ENCODE results near the gene HCFC1R1. TPM values are rescaled to one million over a fixed set of nuclear protein-coding genes. Genes with fewer than 3 reads are reported as not detected.
A peak's percentile ranks its signal among the peaks of the same experiment; 100 is the strongest.

Gene HCFC1R1
- total and polyA plus RNA-seq, 12 donors = 29.7 to 609 (median 63.5) TPM

DNA sequence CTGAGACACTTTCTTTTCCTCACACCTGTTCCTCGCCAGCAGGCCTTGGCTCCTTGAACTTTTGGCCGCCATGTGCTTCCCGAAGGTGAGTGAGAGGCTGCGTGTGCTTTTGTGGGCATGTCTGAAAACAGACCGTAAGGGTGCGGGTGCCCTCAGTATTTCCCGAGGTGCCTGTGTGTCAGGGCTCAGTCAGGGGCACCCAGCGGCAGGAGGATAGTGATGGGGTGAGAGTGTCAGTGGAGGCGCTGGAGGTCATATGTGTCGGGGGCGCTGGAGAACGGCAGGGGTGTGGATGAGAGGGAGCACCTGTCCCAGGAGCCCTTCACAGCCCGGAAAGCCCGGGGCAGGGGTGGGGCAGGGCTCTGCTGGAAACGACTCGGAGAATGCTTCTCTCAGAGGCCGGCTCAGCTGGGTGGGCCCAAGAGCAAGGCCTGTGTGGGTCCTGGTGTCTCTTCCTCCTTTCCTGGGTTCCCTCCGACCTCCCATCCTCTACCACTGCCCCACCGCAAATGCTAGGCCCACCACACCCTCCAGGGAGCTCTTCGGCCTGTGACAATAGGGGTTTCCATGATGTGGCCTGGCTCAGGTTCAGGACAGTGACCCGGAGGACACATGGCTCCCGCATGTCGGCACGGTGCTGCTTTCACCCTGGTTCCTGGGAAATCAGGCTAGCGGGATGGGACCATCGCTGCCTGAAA is 42.1 kb upstream of the HCFC1R1 start:
- peak overlapping the region in 1 of 5 donors; percentile 4 for H3K27ac ChIP-seq
- WGBS, 4 donors = 77 to 82% (median 80%) methylated on average over 19 to 26 of the region's 26 CpGs
- H3K36me3 ChIP-seq (replicated peaks in 1 of 2) = no peaks in the 10 kb centered on the region
- no peaks in the 10 kb centered on the region for H3K27me3 ChIP-seq
- TF ChIP-seq, protein P1, sequence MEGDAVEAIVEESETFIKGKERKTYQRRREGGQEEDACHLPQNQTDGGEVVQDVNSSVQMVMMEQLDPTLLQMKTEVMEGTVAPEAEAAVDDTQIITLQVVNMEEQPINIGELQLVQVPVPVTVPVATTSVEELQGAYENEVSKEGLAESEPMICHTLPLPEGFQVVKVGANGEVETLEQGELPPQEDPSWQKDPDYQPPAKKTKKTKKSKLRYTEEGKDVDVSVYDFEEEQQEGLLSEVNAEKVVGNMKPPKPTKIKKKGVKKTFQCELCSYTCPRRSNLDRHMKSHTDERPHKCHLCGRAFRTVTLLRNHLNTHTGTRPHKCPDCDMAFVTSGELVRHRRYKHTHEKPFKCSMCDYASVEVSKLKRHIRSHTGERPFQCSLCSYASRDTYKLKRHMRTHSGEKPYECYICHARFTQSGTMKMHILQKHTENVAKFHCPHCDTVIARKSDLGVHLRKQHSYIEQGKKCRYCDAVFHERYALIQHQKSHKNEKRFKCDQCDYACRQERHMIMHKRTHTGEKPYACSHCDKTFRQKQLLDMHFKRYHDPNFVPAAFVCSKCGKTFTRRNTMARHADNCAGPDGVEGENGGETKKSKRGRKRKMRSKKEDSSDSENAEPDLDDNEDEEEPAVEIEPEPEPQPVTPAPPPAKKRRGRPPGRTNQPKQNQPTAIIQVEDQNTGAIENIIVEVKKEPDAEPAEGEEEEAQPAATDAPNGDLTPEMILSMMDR (IDR thresholded peaks at IDR 0.05) = no peak
- DNase-seq = no peak
- H3K4me3 ChIP-seq = peak overlapping the region in 1 of 4 donors; percentile 16
- intact Hi-C loops (cut with DNase I) = no loop called here
- peaks cover 0 to 12% of the 10 kb centered on the region in 2 donors for H3K4me1 ChIP-seq (replicated peaks in 1 of 2)
- H3K9me3 ChIP-seq (replicated peaks in 1 of 3) = no peaks in the 10 kb centered on the region

DNA sequence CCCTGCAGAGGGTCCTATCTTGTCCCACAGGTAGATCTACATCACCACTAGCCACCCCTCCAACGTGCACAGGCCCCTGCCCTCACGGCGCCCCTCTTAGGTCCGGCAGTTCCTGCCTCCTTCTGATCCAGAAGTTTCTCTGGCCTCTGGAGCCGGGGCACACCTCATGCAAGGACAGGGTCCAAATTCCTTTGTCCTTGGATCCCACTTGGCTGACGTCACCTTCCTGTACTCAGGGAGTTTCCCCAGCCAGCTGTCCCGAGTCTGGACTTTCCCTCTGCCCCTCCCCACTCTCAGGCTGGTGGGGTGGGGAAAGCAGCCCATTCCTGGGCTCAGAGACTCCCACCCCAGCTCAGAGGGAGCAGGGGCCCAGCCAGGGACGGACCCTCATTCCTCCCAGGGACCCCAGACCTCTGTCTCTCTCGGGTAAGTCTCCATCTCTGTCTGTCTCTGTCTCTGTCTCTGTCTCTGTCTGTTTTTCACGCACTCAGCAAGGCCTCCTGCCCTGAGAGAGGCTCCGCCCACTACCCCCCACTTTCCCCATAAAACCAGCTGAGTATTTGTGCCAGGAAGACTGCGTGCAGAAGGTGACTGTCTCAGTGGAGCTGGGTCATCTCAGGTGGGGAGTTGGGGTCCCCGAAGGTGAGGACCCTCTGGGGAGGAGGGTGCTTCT is 41.5 kb upstream of the HCFC1R1 start, which contains the start of gene IL32:
Gene IL32, plus strand, starts transcription at position 572 of the 673 bp plus-strand sequence. CDS start 172 bp downstream, outside the sequence.
- DNase-seq = peak; percentile 60 to 85 (median 78)
- peaks cover 0 to 12% of the 10 kb centered on the region in 2 donors for H3K4me1 ChIP-seq (replicated peaks in 1 of 2)
- intact Hi-C loops (cut with DNase I) = no loop called here

DNA sequence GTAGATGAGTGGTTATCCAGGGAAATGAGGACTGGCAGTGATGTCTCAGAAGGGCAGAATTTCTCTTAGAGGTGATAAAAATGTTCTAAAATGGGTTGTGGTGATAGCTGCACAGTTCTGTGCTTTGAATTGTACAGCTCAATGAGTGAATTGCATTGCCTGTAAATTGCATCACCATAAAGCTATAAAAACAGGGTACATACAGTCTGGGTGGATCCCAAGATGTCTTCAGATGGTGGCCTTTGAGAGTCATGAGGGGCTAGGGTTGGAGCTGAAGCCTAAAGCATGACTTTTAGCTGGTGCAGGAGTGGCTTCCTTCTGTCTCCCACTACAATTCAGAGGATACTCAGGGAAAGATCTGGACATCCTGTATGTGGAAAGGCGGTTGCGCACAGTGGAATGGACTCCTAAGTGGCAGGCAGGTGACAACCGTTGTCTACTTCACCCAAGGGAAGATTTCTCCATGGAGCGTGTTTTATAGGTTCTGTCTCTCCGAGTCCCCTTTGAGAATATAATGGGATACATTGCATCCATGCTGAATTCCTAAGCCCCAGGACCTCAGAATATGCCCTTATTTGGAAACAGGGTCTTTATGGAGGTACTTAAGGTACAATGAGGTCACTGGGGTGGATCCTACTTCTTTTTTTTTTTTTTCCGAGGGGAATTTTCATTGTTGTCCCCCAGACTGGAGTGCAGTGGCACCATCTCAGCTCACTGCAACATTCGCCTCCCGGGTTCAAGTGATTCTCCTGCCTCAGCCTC is 40.1 kb upstream of the HCFC1R1 start:
- H3K4me3 ChIP-seq = no peak overlapping the region
- peaks cover 4 to 20% of the 10 kb centered on the region in 2 donors for H3K4me1 ChIP-seq (replicated peaks in 1 of 2)
- H3K9me3 ChIP-seq (replicated peaks in 1 of 3) = no peaks in the 10 kb centered on the region
- H3K36me3 ChIP-seq (replicated peaks in 1 of 2) = no peaks in the 10 kb centered on the region
- no peak overlapping the region for H3K27ac ChIP-seq
- no peak for TF ChIP-seq POLR2A (IDR thresholded peaks at IDR 0.05)
- TF ChIP-seq, protein P1 (IDR thresholded peaks at IDR 0.05) = no peak
- H3K27me3 ChIP-seq = no peaks in the 10 kb centered on the region
- intact Hi-C loops (cut with DNase I) = no loop called here
- 91 to 96% (median 93%) methylated on average over 8 of the region's 8 CpGs for WGBS, 4 donors
- no peak for DNase-seq

More for the DNA sequence above, 41.5 kb upstream of the HCFC1R1 start, which contains the start of gene IL32:
- Histone ChIP-seq H3K36me3 (replicated peaks in 1 of 2) (no peaks in the 10 kb centered on the region), H3K9me3 (replicated peaks in 1 of 3) (no peaks in the 10 kb centered on the region), H3K27ac (peak within 1 kb of the TSS in 1 of 5 donors; percentile 4), H3K4me3 (peak within 1 kb of the TSS in 1 of 4 donors; percentile 16), H3K27me3 (no peaks in the 10 kb centered on the region)
- TF ChIP-seq, protein P1 (IDR thresholded peaks at IDR 0.05) = no peak
- TF ChIP-seq POLR2A (IDR thresholded peaks at IDR 0.05) = no peak
- 43 to 50% (median 48%) methylated on average over 12 to 13 of the region's 13 CpGs for WGBS, 4 donors

DNA sequence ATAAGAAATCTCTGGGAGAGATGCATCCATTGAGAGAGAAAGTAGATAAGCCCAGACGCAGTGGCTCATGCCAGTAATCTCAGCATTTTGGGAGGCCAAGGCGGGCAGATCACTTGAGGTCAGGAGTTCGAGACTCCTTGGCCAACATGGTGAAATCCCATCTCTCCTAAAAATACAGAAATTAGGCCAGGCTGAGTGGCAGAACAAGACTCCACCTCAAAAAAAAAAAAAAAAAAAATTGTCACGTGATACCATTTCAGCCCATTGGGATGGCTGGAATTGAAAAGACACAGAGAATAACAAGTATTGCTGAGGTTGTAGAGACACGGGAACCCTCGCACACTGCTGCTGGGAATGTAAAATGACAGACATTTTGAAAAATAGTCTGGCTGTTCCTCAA is 38.8 kb upstream of the HCFC1R1 start:
- intact Hi-C loops (cut with DNase I) = no loop called here
- WGBS, 4 donors = 80 to 83% (median 81%) methylated on average over 6 of the region's 6 CpGs
- no peaks in the 10 kb centered on the region for H3K27me3 ChIP-seq
- H3K4me1 ChIP-seq (replicated peaks in 1 of 2) = peaks cover 9 to 29% of the 10 kb centered on the region in 2 donors
- no peak overlapping the region for H3K27ac ChIP-seq
- H3K9me3 ChIP-seq (replicated peaks in 1 of 3) = no peaks in the 10 kb centered on the region
- H3K4me3 ChIP-seq = no peak overlapping the region
- no peak for DNase-seq
- no peaks in the 10 kb centered on the region for H3K36me3 ChIP-seq (replicated peaks in 1 of 2)
- TF ChIP-seq POLR2A (IDR thresholded peaks at IDR 0.05) = no peak
- TF ChIP-seq, protein P1 (IDR thresholded peaks at IDR 0.05) = no peak

All from adrenal gland (tissue), 12 donors.